Astrocyte (in vitro differentiated cells and primary cell): Measurements from ENCODE around the gene PEX10. TPM values are rescaled to one million over a fixed set of nuclear protein-coding genes. Genes with fewer than 3 reads are reported as not detected.

Experiments used
- DNase-seq: peaks from one replicate; pipeline ENCODE4 v3.0.0-alpha.2; 2010; ENCODE audit warnings: low read depth
- FAIRE-seq: peaks from 2 replicates; lab custom pipeline; 2011; peaks lifted over from hg19 to GRCh38; lab: Jason Lieb, UNC
- H2AFZ ChIP-seq: 2 replicates; pipeline ENCODE4 v1.6.0; 2012; ENCODE audit warnings: low read depth, low read length, inconsistent platforms
- H3K27ac ChIP-seq: 2 replicates; pipeline ENCODE4 v1.5.1; 2011; ENCODE audit warnings: low read depth, low read length, inconsistent platforms
- H3K27me3 ChIP-seq: 2 replicates; pipeline ENCODE4 v1.6.0; 2011; ENCODE audit warnings: low read length, inconsistent platforms; ENCODE audit not compliant: insufficient read depth
- H3K36me3 ChIP-seq: 2 replicates; pipeline ENCODE4 v1.5.1; 2011; ENCODE audit warnings: low read length, inconsistent platforms; ENCODE audit not compliant: insufficient read depth
- H3K4me1 ChIP-seq: 2 replicates; pipeline ENCODE4 v1.5.1; 2011; ENCODE audit warnings: low read length, inconsistent platforms; ENCODE audit not compliant: insufficient read depth
- H3K4me2 ChIP-seq: 2 replicates; pipeline ENCODE4 v1.6.0; 2012; ENCODE audit warnings: low read length, inconsistent platforms
- H3K4me3 ChIP-seq: 2 replicates; pipeline ENCODE4 v1.5.1; 2011; ENCODE audit warnings: low read depth, mild to moderate bottlenecking, low read length, inconsistent platforms; ENCODE audit not compliant: insufficient read depth
- H3K79me2 ChIP-seq: 2 replicates; pipeline ENCODE4 v1.6.0; 2012; ENCODE audit warnings: mild to moderate bottlenecking, low read length, inconsistent platforms; ENCODE audit not compliant: insufficient read depth
- H3K9ac ChIP-seq: 2 replicates; pipeline ENCODE4 v1.6.0; 2012; ENCODE audit warnings: mild to moderate bottlenecking, low read length, inconsistent platforms
- H3K9me3 ChIP-seq: 2 replicates; pipeline ENCODE4 v1.5.1; 2012; ENCODE audit warnings: low read depth, mild to moderate bottlenecking, low read length, inconsistent platforms; ENCODE audit not compliant: insufficient read depth
- H4K20me1 ChIP-seq: 2 replicates; pipeline ENCODE4 v1.6.0; 2012; ENCODE audit warnings: low read length, inconsistent platforms; ENCODE audit not compliant: insufficient read depth
- H3K27ac Mint-ChIP-seq: one replicate; pipeline ENCODE4 v1.8.0; 2021; ENCODE audit warnings: mild to moderate bottlenecking, mixed read lengths; ENCODE audit not compliant: unreplicated experiment
- H3K27me3 Mint-ChIP-seq: one replicate; pipeline ENCODE4 v1.8.0; 2021; ENCODE audit warnings: low read depth, mixed read lengths; ENCODE audit not compliant: unreplicated experiment
- H3K36me3 Mint-ChIP-seq: one replicate; pipeline ENCODE4 v1.8.0; 2021; ENCODE audit warnings: low read depth, mixed read lengths; ENCODE audit not compliant: unreplicated experiment
- H3K4me1 Mint-ChIP-seq: one replicate; pipeline ENCODE4 v1.8.0; 2021; ENCODE audit warnings: low read depth, mixed read lengths; ENCODE audit not compliant: unreplicated experiment
- H3K4me3 Mint-ChIP-seq: one replicate; pipeline ENCODE4 v1.8.0; 2021; ENCODE audit warnings: mild to moderate bottlenecking, moderate library complexity, mixed read lengths; ENCODE audit not compliant: unreplicated experiment
- H3K9me3 Mint-ChIP-seq: one replicate; pipeline ENCODE4 v1.8.0; 2021; ENCODE audit warnings: mild to moderate bottlenecking, mixed read lengths; ENCODE audit not compliant: unreplicated experiment
- CTCF ChIP-seq: IDR thresholded peaks from 2 replicates; pipeline ENCODE4 v1.5.1; 2011; ENCODE audit warnings: low read depth, mild to moderate bottlenecking, inconsistent platforms, low read length, moderate library complexity; ENCODE audit not compliant: insufficient read depth
- EZH2 ChIP-seq: IDR thresholded peaks from 2 replicates; pipeline ENCODE4 v1.6.1; 2012; ENCODE audit warnings: mild to moderate bottlenecking, low read length, inconsistent platforms; ENCODE audit not compliant: insufficient read depth
- total RNA-seq: library from RNA; stranded (reverse); gene quantifications from 2 replicates; pipeline ENCODE4 v1.2.1, GENCODE V29; 2021

The PEX10 gene
- total RNA-seq, 1 donor from 2014 or later = 16.6 TPM

DNA sequence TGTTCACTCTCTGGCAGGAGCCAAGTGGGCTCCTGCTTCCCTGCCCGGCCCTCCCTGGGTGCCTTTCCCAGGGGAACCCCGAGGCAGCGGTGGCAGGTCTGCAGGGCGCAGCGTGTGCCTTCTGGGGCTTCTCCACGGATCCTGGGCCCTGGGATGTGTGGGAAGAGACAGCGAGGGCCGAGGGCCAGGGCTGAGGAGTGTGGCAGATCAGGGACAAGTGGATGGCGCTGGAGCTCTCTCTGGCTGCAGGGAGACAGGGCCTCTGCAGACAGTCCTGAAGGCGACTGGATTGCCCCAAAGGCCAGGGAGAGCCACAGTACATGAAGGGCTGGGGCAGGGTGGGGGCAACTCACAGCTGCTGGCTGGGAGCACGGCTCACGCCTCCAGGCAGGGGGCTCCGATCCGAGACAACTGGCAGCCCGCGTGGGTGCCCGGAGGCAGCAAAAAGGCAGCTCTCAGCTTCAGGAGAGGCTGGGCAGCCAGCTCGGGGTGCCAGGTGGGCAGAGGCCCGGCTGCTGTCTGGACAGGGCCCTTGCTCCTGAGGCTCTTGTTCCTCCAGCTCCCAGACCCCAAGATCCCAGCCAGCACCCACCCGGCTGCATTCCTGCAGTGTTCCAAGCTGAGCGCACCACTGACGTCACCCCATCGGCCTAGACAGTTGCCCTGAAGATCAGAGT lies 37.0 kb downstream of the PEX10 start:
- no peak overlapping the region for H3K4me3 ChIP-seq
- H3K4me2 ChIP-seq = no peak overlapping the region
- no peak for FAIRE-seq
- H3K4me1 ChIP-seq = no peaks in the 10 kb centered on the region
- H4K20me1 ChIP-seq = no peaks in the 10 kb centered on the region
- H3K79me2 ChIP-seq = no peaks in the 10 kb centered on the region
- Mint-ChIP-seq H3K36me3 (no peaks in the 10 kb centered on the region), H3K4me1 (no peaks in the 10 kb centered on the region), H3K4me3 (no peak overlapping the region), H3K27me3 (peaks cover 2% of the 10 kb centered on the region), H3K27ac (no peak overlapping the region), H3K9me3 (no peaks in the 10 kb centered on the region)
- no peak overlapping the region for H3K27ac ChIP-seq
- H3K27me3 ChIP-seq = no peaks in the 10 kb centered on the region
- no peaks in the 10 kb centered on the region for H3K9me3 ChIP-seq
- no peak overlapping the region for H2AFZ ChIP-seq
- DNase-seq = no peak
- H3K9ac ChIP-seq = no peak overlapping the region
- TF ChIP-seq EZH2 (no peak), CTCF (no peak)
- H3K36me3 ChIP-seq = no peaks in the 10 kb centered on the region

GRCh38 chr1:2374252-2375155 lies 37.9 kb downstream of the PEX10 start:
- H2AFZ ChIP-seq = no peak overlapping the region
- DNase-seq (no peak), FAIRE-seq (no peak)
- no peak overlapping the region for H3K4me2 ChIP-seq
- H3K27me3 ChIP-seq = no peaks in the 10 kb centered on the region
- H3K9ac ChIP-seq = no peak overlapping the region
- H3K79me2 ChIP-seq = no peaks in the 10 kb centered on the region
- TF ChIP-seq CTCF = no peak
- no peaks in the 10 kb centered on the region for H4K20me1 ChIP-seq
- no peak overlapping the region for H3K27ac ChIP-seq
- Mint-ChIP-seq H3K27ac (no peak overlapping the region), H3K9me3 (no peaks in the 10 kb centered on the region), H3K4me1 (no peaks in the 10 kb centered on the region), H3K36me3 (no peaks in the 10 kb centered on the region), H3K27me3 (peaks cover 2% of the 10 kb centered on the region), H3K4me3 (no peak overlapping the region)
- H3K36me3 ChIP-seq = no peaks in the 10 kb centered on the region
- H3K9me3 ChIP-seq = no peaks in the 10 kb centered on the region
- H3K4me1 ChIP-seq = no peaks in the 10 kb centered on the region
- no peak overlapping the region for H3K4me3 ChIP-seq
